ENCODE results near the gene IGFBPL1. TPM values are rescaled to one million over a fixed set of nuclear protein-coding genes. Genes with fewer than 3 reads are reported as not detected.
A peak's percentile ranks its signal among the peaks of the same experiment; 100 is the strongest.

Gene IGFBPL1
- total and polyA plus RNA-seq, 4 donors = 6.7 to 14.8 (median 10.9) TPM

- H3K36me3 ChIP-seq (ENCODE audit: control insufficient read depth, insufficient read depth, low read length) = no peaks in the 10 kb centered on the region
- no peaks in the 10 kb centered on the region for H3K27me3 ChIP-seq (ENCODE audit: control insufficient read depth, insufficient read depth, low read length)
- DNase-seq (ENCODE audit: low read depth in 4 of 6, low spot score in 6 of 6) = no peak
- WGBS (ENCODE audit: insufficient coverage) = 64% methylated on average over 7 of the region's 7 CpGs
- no peak overlapping the region for H3K4me3 ChIP-seq (ENCODE audit: low read depth, low read length)
- H3K4me1 ChIP-seq (ENCODE audit: control insufficient read depth, insufficient read depth, low read length) = no peaks in the 10 kb centered on the region
- no peaks in the 10 kb centered on the region for H3K9me3 ChIP-seq (ENCODE audit: control insufficient read depth, insufficient read depth, low read length)
- no peak overlapping the region for H3K27ac ChIP-seq (ENCODE audit: low read depth, low read length)
These were observed 18.9 kb upstream of the IGFBPL1 start for GRCh38 chr9:38443181-38443580.

- H3K4me3 ChIP-seq (ENCODE audit: low read depth, low read length) = no peak overlapping the region
These were observed 18.3 kb upstream of the IGFBPL1 start for GRCh38 chr9:38442473-38443096.

GRCh38 chr9:38441347-38442085, 17.3 kb upstream of the IGFBPL1 start:
- Histone ChIP-seq H3K27ac (ENCODE audit: low read depth, low read length) (no peak overlapping the region), H3K4me3 (ENCODE audit: low read depth, low read length) (no peak overlapping the region), H3K27me3 (ENCODE audit: control insufficient read depth, insufficient read depth, low read length) (no peaks in the 10 kb centered on the region), H3K9me3 (ENCODE audit: control insufficient read depth, insufficient read depth, low read length) (no peaks in the 10 kb centered on the region), H3K4me1 (ENCODE audit: control insufficient read depth, insufficient read depth, low read length) (no peaks in the 10 kb centered on the region), H3K36me3 (ENCODE audit: control insufficient read depth, insufficient read depth, low read length) (no peaks in the 10 kb centered on the region)
- WGBS (ENCODE audit: insufficient coverage) = 95% methylated on average over 7 of the region's 8 CpGs
- DNase-seq (ENCODE audit: low read depth in 4 of 6, low spot score in 6 of 6) = no peak

More at GRCh38 chr9:38442473-38443096, 18.3 kb upstream of the IGFBPL1 start:
- no peaks in the 10 kb centered on the region for H3K27me3 ChIP-seq (ENCODE audit: control insufficient read depth, insufficient read depth, low read length)
- no peaks in the 10 kb centered on the region for H3K36me3 ChIP-seq (ENCODE audit: control insufficient read depth, insufficient read depth, low read length)
- H3K9me3 ChIP-seq (ENCODE audit: control insufficient read depth, insufficient read depth, low read length) = no peaks in the 10 kb centered on the region
- WGBS (ENCODE audit: insufficient coverage) = 84% methylated on average over 8 of the region's 8 CpGs
- H3K4me1 ChIP-seq (ENCODE audit: control insufficient read depth, insufficient read depth, low read length) = no peaks in the 10 kb centered on the region
- no peak for DNase-seq (ENCODE audit: low read depth in 4 of 6, low spot score in 6 of 6)
- no peak overlapping the region for H3K27ac ChIP-seq (ENCODE audit: low read depth, low read length)

GRCh38 chr9:38440516-38440915, 16.3 kb upstream of the IGFBPL1 start:
- no peaks in the 10 kb centered on the region for H3K27me3 ChIP-seq (ENCODE audit: control insufficient read depth, insufficient read depth, low read length)
- DNase-seq (ENCODE audit: low read depth in 4 of 6, low spot score in 6 of 6) = no peak
- H3K4me3 ChIP-seq (ENCODE audit: low read depth, low read length) = no peak overlapping the region
- H3K36me3 ChIP-seq (ENCODE audit: control insufficient read depth, insufficient read depth, low read length) = no peaks in the 10 kb centered on the region
- H3K4me1 ChIP-seq (ENCODE audit: control insufficient read depth, insufficient read depth, low read length) = no peaks in the 10 kb centered on the region
- WGBS (ENCODE audit: insufficient coverage) = no CpG with 5 or more reads among the region's 3 CpGs
- no peaks in the 10 kb centered on the region for H3K9me3 ChIP-seq (ENCODE audit: control insufficient read depth, insufficient read depth, low read length)
- H3K27ac ChIP-seq (ENCODE audit: low read depth, low read length) = no peak overlapping the region

GRCh38 chr9:38439916-38440301, 15.7 kb upstream of the IGFBPL1 start:
- DNase-seq (ENCODE audit: low read depth in 4 of 6, low spot score in 6 of 6) = no peak
- no CpG with 5 or more reads among the region's 1 CpG for WGBS (ENCODE audit: insufficient coverage)
- H3K36me3 ChIP-seq (ENCODE audit: control insufficient read depth, insufficient read depth, low read length) = no peaks in the 10 kb centered on the region

GRCh38 chr9:38439291-38439915, 15.1 kb upstream of the IGFBPL1 start:
- Histone ChIP-seq H3K27ac (ENCODE audit: low read depth, low read length) (no peak overlapping the region), H3K36me3 (ENCODE audit: control insufficient read depth, insufficient read depth, low read length) (no peaks in the 10 kb centered on the region), H3K4me3 (ENCODE audit: low read depth, low read length) (no peak overlapping the region), H3K27me3 (ENCODE audit: control insufficient read depth, insufficient read depth, low read length) (no peaks in the 10 kb centered on the region), H3K4me1 (ENCODE audit: control insufficient read depth, insufficient read depth, low read length) (no peaks in the 10 kb centered on the region), H3K9me3 (ENCODE audit: control insufficient read depth, insufficient read depth, low read length) (no peaks in the 10 kb centered on the region)
- no peak for DNase-seq (ENCODE audit: low read depth in 4 of 6, low spot score in 6 of 6)
- WGBS (ENCODE audit: insufficient coverage) = 75% methylated on average over 2 of the region's 3 CpGs

More at GRCh38 chr9:38439916-38440301, 15.7 kb upstream of the IGFBPL1 start:
- Histone ChIP-seq H3K4me3 (ENCODE audit: low read depth, low read length) (no peak overlapping the region), H3K27me3 (ENCODE audit: control insufficient read depth, insufficient read depth, low read length) (no peaks in the 10 kb centered on the region), H3K4me1 (ENCODE audit: control insufficient read depth, insufficient read depth, low read length) (no peaks in the 10 kb centered on the region), H3K9me3 (ENCODE audit: control insufficient read depth, insufficient read depth, low read length) (no peaks in the 10 kb centered on the region), H3K27ac (ENCODE audit: low read depth, low read length) (no peak overlapping the region)

GRCh38 chr9:38437193-38437823, 13.1 kb upstream of the IGFBPL1 start:
- Histone ChIP-seq H3K4me1 (ENCODE audit: control insufficient read depth, insufficient read depth, low read length) (no peaks in the 10 kb centered on the region), H3K36me3 (ENCODE audit: control insufficient read depth, insufficient read depth, low read length) (no peaks in the 10 kb centered on the region), H3K27me3 (ENCODE audit: control insufficient read depth, insufficient read depth, low read length) (no peaks in the 10 kb centered on the region), H3K9me3 (ENCODE audit: control insufficient read depth, insufficient read depth, low read length) (no peaks in the 10 kb centered on the region), H3K27ac (ENCODE audit: low read depth, low read length) (peak overlapping the region; percentile 29), H3K4me3 (ENCODE audit: low read depth, low read length) (no peak overlapping the region)
- DNase-seq (ENCODE audit: low read depth in 4 of 6, low spot score in 6 of 6) = peak in 1 of 6 donors; percentile 40
- 83% methylated on average over 11 of the region's 11 CpGs for WGBS (ENCODE audit: insufficient coverage)

GRCh38 chr9:38436708-38437107, 12.5 kb upstream of the IGFBPL1 start:
- Histone ChIP-seq H3K36me3 (ENCODE audit: control insufficient read depth, insufficient read depth, low read length) (no peaks in the 10 kb centered on the region), H3K9me3 (ENCODE audit: control insufficient read depth, insufficient read depth, low read length) (no peaks in the 10 kb centered on the region), H3K4me3 (ENCODE audit: low read depth, low read length) (no peak overlapping the region), H3K4me1 (ENCODE audit: control insufficient read depth, insufficient read depth, low read length) (no peaks in the 10 kb centered on the region), H3K27me3 (ENCODE audit: control insufficient read depth, insufficient read depth, low read length) (no peaks in the 10 kb centered on the region), H3K27ac (ENCODE audit: low read depth, low read length) (no peak overlapping the region)
- DNase-seq (ENCODE audit: low read depth in 4 of 6, low spot score in 6 of 6) = no peak
- WGBS (ENCODE audit: insufficient coverage) = 100% methylated on average over 1 of the region's 2 CpGs

GRCh38 chr9:38435521-38435920, 11.3 kb upstream of the IGFBPL1 start:
- no peaks in the 10 kb centered on the region for H3K36me3 ChIP-seq (ENCODE audit: control insufficient read depth, insufficient read depth, low read length)
- no peaks in the 10 kb centered on the region for H3K27me3 ChIP-seq (ENCODE audit: control insufficient read depth, insufficient read depth, low read length)
- no peak for DNase-seq (ENCODE audit: low read depth in 4 of 6, low spot score in 6 of 6)
- H3K27ac ChIP-seq (ENCODE audit: low read depth, low read length) = no peak overlapping the region
- H3K4me1 ChIP-seq (ENCODE audit: control insufficient read depth, insufficient read depth, low read length) = no peaks in the 10 kb centered on the region
- no peak overlapping the region for H3K4me3 ChIP-seq (ENCODE audit: low read depth, low read length)
- WGBS (ENCODE audit: insufficient coverage) = 93% methylated on average over 2 of the region's 2 CpGs
- H3K9me3 ChIP-seq (ENCODE audit: control insufficient read depth, insufficient read depth, low read length) = no peaks in the 10 kb centered on the region
